Adrenal gland (tissue), 12 donors: ENCODE data around the gene TMEM145. TPM values are rescaled to one million over a fixed set of nuclear protein-coding genes. Genes with fewer than 3 reads are reported as not detected.

Source experiments
- DNase-seq, 7 donors: peaks; one replicate each; pipeline ENCODE4 v3.0.0-alpha.2; 2019 to 2020
- H3K27ac ChIP-seq, 5 donors: fragments of 200-600 bp; sonication (generic) in 4 of 5; 1 replicate in 3 of 5; 2 replicates in 2 of 5; pipeline versions ENCODE4 v1.5.1 to v1.8.0; 2016 to 2020; ENCODE audit warnings: mild to moderate bottlenecking in 1 of 5
- H3K27me3 ChIP-seq: fragments of 200-600 bp; 2 replicates; pipeline ENCODE4 v1.8.0; 2021
- H3K36me3 ChIP-seq, 2 donors: fragments of 200-600 bp; replicated peaks in 1 of 2; 1 replicate in 1 of 2; 2 replicates in 1 of 2; pipeline versions ENCODE4 v1.5.1 to v1.8.0; 2018 to 2022
- H3K4me1 ChIP-seq, 2 donors: fragments of 200-600 bp; replicated peaks in 1 of 2; 1 replicate in 1 of 2; 2 replicates in 1 of 2; pipeline versions ENCODE4 v1.5.1 to v1.8.0; 2018 to 2021
- H3K4me3 ChIP-seq, 4 donors: fragments of 200-600 bp; sonication (generic) in 3 of 4; one replicate each; pipeline ENCODE4 v1.5.1; 2016 to 2018
- H3K9me3 ChIP-seq, 3 donors: fragments of 200-600 bp; sonication (generic) in 1 of 3; replicated peaks in 1 of 3; 1 replicate in 2 of 3; 2 replicates in 1 of 3; pipeline versions ENCODE4 v1.5.1 to v1.8.0; 2016 to 2021
- CTCF ChIP-seq, 6 experiments: fragments of 450-650 bp in 4 of 6; fragments of 200-600 bp in 2 of 6; sonication (generic) in 1 of 6; IDR thresholded peaks; 1 replicate in 5 of 6; 2 replicates in 1 of 6; pipeline versions ENCODE4 v1.5.1 to v1.8.0; 2016 to 2021; ENCODE audit warnings: antibody characterized with exemption in 6 of 6, mild to moderate bottlenecking in 2 of 6, moderate library complexity in 1 of 6
- POLR2A ChIP-seq, 2 donors: fragments of 450-650 bp; IDR thresholded peaks; one replicate each; pipeline ENCODE4 v1.6.1; 2017; ENCODE audit warnings: antibody characterized with exemption in 2 of 2, mild to moderate bottlenecking in 2 of 2, moderate library complexity in 1 of 2
- WGBS, 4 donors: extraction: QIAGEN DNeasy Blood & Tissue Kit in 2 of 4; methylation state at CpG; one replicate each; pipeline versions ENCODE4 v1.1.5 to v1.1.7; 2013 to 2017; 5-methylcytosine and 5-hydroxymethylcytosine counted together
- intact Hi-C, 2 donors: fragments of 100-400 bp; cut with DNase I; formaldehyde crosslinking; loops; one replicate each; pipeline versions ENCODE4 v1.14.1 to v1.15.0; 2022 to 2023
- polyA plus RNA-seq, 3 donors: library from polyadenylated mRNA; stranded (reverse); fragments of 200-250 nt in 2 of 3; fragments of 350-450 nt in 1 of 3; fragmentation: Illumina TruSeq in 1 of 3; extraction: RNeasy Lipid Tissue Mini Kit (QIAGEN cat#74804) in 1 of 3; gene quantifications; one replicate each; pipeline ENCODE4 v1.2.3, GENCODE V29; 2013 to 2014
- total RNA-seq, 9 donors: library from RNA; depleted of rRNA in 4 of 9; stranded (reverse); fragments of >200 nt in 4 of 9; fragments of 120-200 nt in 1 of 9; fragmentation: NEBNext Ultra II Directional in 1 of 9; extraction: Animal tissue kit (Norgen Biotek cat#: 25700) in 1 of 9; gene quantifications; one replicate each; pipeline versions ENCODE4 v1.1.0 to v1.2.4, GENCODE V29; 2013 to 2023
- donor health status: healthy with polysubstance abuse.
- donor health status: Bipolar disorder and iron deficiency.
- donor health status: DM: yes; HTN: yes; CAD: no.
- donor health status: DM: no; HTN: no; CAD: no.
- donor health status: DM: no; HTN: no; CAD: no.
- donor health status: DM: yes; HTN: yes; CAD: no.

TMEM145 gene
- total and polyA plus RNA-seq, 12 donors, result 0.94 to 31.7 (median 4.5) TPM; not detected in 3

- WGBS, 4 donors, result 84 to 92% (median 88%) methylated on average over 10 to 17 of the region's 17 CpGs
- intact Hi-C loops, result no loop called here
- no peaks in the 10 kb centered on the region for H3K4me1 ChIP-seq
These were observed 30.4 kb downstream of the TMEM145 start for GRCh38 chr19:42343344-42344110.

GRCh38 chr19:42344336-42344893 lies 31.3 kb downstream of the TMEM145 start:
- Histone ChIP-seq H3K4me1 (no peaks in the 10 kb centered on the region), H3K4me3 (no peak overlapping the region), H3K27me3 (no peaks in the 10 kb centered on the region), H3K36me3 (peaks cover 0 to 8% of the 10 kb centered on the region in 2 donors), H3K9me3 (no peaks in the 10 kb centered on the region), H3K27ac (no peak overlapping the region)
- no peak for TF ChIP-seq CTCF (IDR thresholded peaks at IDR 0.05)
- TF ChIP-seq POLR2A (IDR thresholded peaks at IDR 0.05), result no peak
- 86 to 92% (median 89%) methylated on average over 11 to 18 of the region's 18 CpGs for WGBS, 4 donors
- intact Hi-C loops, result no loop called here
- no peak for DNase-seq

More at GRCh38 chr19:42343344-42344110, 30.4 kb downstream of the TMEM145 start:
- DNase-seq, result no peak
- H3K27me3 ChIP-seq, result no peaks in the 10 kb centered on the region
- TF ChIP-seq POLR2A (IDR thresholded peaks at IDR 0.05), result no peak
- no peak for TF ChIP-seq CTCF (IDR thresholded peaks at IDR 0.05)
- no peak overlapping the region for H3K27ac ChIP-seq
- H3K9me3 ChIP-seq, result no peaks in the 10 kb centered on the region
- H3K4me3 ChIP-seq, result no peak overlapping the region
- peaks cover 0 to 8% of the 10 kb centered on the region in 2 donors for H3K36me3 ChIP-seq

GRCh38 chr19:42345191-42345812 lies 32.2 kb downstream of the TMEM145 start:
- intact Hi-C loops, result no loop called here
- H3K4me1 ChIP-seq, result no peaks in the 10 kb centered on the region
- H3K27me3 ChIP-seq, result no peaks in the 10 kb centered on the region
- H3K4me3 ChIP-seq, result no peak overlapping the region
- H3K36me3 ChIP-seq, result peaks cover 0 to 8% of the 10 kb centered on the region in 2 donors
- H3K27ac ChIP-seq, result no peak overlapping the region
- no peak for TF ChIP-seq CTCF (IDR thresholded peaks at IDR 0.05)
- no peak for TF ChIP-seq POLR2A (IDR thresholded peaks at IDR 0.05)
- peak in 1 of 7 donors; percentile 13 for DNase-seq
- WGBS, 4 donors, result 85 to 87% (median 86%) methylated on average over 6 of the region's 6 CpGs
- no peaks in the 10 kb centered on the region for H3K9me3 ChIP-seq

- 93 to 98% (median 96%) methylated on average over 14 of the region's 14 CpGs for WGBS, 4 donors
- no peaks in the 10 kb centered on the region for H3K4me1 ChIP-seq
- H3K9me3 ChIP-seq, result no peaks in the 10 kb centered on the region
- intact Hi-C loops, result no loop called here
- no peak overlapping the region for H3K4me3 ChIP-seq
- H3K36me3 ChIP-seq, result peaks cover 0 to 17% of the 10 kb centered on the region in 2 donors
- no peak for DNase-seq
- H3K27me3 ChIP-seq, result no peaks in the 10 kb centered on the region
- H3K27ac ChIP-seq, result no peak overlapping the region
- TF ChIP-seq CTCF (IDR thresholded peaks at IDR 0.05) (no peak), POLR2A (IDR thresholded peaks at IDR 0.05) (no peak)
These were observed 35.1 kb downstream of the TMEM145 start for GRCh38 chr19:42348211-42348610.
